HuH-7 (cell line): ENCODE results near the gene PCDHGA2.
"Not testable (repeated sequence)": the region's sequence is repeated elsewhere in the genome, so short reads cannot be mapped to it uniquely, and the experiment has no call there.

Source experiments
- DNase-seq: peaks from one replicate; pipeline ENCODE4 v3.0.0; 2011; ENCODE audit warnings: low spot score

PCDHGA2 gene

GRCh38 chr5:141383345-141383744, 44.8 kb downstream of the PCDHGA2 start:
- no peak for DNase-seq

GRCh38 chr5:141384471-141385267, 46.1 kb downstream of the PCDHGA2 start:
- DNase-seq: no peak

DNA sequence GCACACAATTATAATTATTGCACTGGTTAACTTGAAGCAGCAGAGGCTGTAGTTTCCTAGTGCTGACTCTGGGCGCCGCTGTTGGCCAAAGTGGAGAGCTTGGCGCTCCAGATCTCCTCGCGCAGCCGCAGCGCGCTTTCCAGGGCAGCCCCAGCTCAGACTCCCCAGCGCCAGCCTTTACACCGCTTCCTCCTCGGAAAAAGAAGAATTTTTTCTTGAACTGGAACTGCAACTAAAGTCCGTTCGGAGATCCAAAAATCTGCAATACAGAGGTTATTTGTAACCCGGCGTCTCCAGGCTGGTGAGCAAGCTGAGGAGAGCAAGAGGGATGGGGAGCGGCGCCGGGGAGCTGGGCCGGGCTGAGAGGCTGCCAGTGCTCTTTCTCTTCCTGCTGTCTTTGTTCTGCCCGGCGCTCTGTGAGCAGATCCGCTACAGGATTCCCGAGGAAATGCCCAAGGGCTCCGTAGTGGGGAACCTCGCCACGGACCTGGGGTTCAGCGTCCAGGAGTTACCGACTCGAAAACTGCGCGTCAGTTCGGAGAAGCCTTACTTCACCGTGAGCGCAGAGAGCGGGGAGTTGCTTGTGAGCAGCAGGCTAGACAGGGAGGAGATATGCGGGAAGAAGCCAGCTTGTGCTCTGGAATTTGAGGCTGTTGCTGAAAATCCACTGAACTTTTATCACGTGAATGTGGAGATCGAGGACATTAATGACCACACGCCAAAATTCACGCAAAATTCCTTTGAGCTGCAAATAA, 49.2 kb downstream of the PCDHGA2 start, which contains the start of gene PCDHGB4:
TSS of gene PCDHGB4 (plus strand) at position 142 of the 755 bp plus-strand sequence. CDS start at position 329, 187 bp downstream.
- DNase-seq: not testable (repeated sequence)

DNA sequence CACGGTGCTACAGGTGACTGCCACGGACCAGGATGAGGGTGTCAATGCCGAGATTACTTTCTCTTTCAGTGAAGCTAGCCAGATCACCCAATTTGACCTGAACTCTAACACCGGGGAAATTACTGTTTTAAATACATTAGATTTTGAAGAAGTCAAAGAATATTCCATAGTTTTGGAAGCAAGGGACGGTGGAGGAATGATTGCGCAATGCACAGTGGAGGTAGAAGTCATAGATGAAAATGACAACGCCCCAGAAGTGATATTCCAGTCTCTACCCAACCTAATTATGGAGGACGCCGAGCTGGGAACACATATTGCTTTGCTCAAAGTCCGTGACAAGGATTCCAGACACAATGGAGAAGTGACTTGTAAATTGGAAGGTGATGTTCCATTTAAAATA, 50.1 kb downstream of the PCDHGA2 start:
- DNase-seq: no peak

DNA sequence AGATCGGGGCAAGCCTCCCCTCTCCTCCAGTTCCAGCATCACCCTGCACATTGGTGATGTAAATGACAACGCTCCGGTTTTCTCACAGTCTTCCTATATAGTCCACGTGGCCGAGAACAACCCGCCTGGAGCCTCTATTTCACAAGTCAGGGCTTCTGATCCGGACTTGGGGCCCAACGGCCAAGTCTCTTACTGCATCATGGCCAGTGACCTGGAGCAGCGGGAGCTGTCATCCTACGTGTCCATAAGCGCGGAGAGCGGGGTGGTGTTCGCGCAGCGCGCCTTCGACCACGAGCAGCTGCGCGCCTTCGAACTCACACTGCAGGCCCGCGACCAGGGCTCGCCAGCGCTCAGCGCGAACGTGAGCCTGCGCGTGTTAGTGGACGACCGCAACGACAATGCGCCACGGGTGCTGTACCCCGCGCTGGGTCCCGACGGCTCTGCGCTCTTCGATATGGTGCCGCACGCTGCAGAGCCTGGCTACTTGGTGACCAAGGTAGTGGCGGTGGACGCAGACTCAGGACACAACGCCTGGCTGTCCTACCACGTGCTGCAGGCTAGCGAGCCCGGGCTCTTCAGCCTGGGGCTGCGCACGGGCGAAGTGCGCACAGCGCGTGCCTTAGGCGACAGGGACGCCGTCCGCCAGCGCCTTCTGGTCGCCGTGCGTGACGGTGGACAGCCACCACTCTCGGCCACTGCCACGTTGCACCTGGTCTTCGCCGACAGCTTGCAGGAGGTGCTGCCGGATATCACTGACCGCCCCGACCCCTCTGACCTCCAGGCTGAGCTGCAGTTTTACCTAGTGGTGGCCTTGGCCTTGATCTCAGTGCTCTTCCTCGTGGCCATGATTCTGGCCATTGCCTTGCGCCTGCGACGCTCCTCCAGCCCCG, 50.8 kb downstream of the PCDHGA2 start:
- no peak for DNase-seq

DNA sequence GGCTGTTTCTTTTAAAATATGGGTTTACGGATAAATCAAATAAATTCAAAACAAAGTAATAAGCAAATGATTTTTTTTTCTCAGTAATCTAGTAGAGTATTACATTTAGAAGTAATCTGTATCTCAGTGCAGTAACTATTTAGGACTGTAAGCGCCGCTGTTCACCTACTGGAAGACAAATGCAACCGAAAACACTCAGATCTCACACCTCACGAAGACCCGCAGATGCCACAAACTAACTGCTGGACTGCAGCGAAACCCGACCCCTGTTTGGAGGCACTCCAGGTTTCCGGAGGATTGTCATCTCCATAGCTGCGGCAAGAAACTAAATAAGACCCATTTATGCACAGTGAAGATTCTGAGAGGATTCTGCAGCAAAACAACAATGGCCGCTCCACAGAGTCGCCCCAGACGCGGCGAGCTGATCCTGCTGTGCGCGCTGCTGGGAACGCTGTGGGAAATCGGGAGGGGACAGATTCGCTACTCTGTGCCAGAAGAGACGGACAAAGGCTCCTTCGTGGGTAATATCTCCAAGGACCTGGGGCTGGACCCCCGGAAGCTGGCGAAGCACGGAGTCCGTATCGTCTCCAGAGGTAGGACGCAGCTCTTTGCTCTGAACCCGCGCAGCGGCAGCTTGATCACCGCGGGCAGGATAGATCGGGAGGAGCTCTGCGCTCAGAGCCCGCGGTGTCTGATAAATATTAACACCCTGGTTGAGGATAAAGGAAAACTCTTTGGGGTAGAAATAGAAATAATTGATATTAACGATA, 54.1 kb downstream of the PCDHGA2 start, which contains the start of gene PCDHGA8:
TSS of gene PCDHGA8 (plus strand) at position 205 of the 770 bp plus-strand sequence. CDS start at position 386, 181 bp downstream.
- DNase-seq: no peak
